Small intestine (tissue), 7 donors: ENCODE results near the gene ACLY. TPM values are rescaled to one million over a fixed set of nuclear protein-coding genes. Genes with fewer than 3 reads are reported as not detected.
"Not testable (repeated sequence)": the region's sequence is repeated elsewhere in the genome, so short reads cannot be mapped to it uniquely, and the experiment has no call there.

Source experiments
- DNase-seq, 2 donors: peaks; one replicate each; pipeline versions ENCODE4 v3.0.0 to v3.0.0-alpha.2; 2013
- FAIRE-seq: peaks from 2 replicates; lab custom pipeline; 2012; peaks lifted over from hg19 to GRCh38; lab: Jason Lieb, UNC
- H3K27ac ChIP-seq, 3 donors: one replicate each; pipeline ENCODE4 v1.5.1; 2013; ENCODE audit warnings: low read length in 2 of 3, mild to moderate bottlenecking in 2 of 3, control low read depth in 1 of 3, inconsistent platforms in 1 of 3, low read depth in 1 of 3, moderate library complexity in 1 of 3
- H3K27me3 ChIP-seq, 3 donors: one replicate each; pipeline ENCODE4 v1.6.1; 2013; ENCODE audit warnings: low read length in 3 of 3, inconsistent platforms in 1 of 3; ENCODE audit not compliant: control insufficient read depth in 3 of 3, insufficient read depth in 3 of 3
- H3K36me3 ChIP-seq, 3 donors: one replicate each; pipeline ENCODE4 v1.6.1; 2013; ENCODE audit warnings: low read length in 3 of 3, inconsistent platforms in 1 of 3, low read depth in 1 of 3, mild to moderate bottlenecking in 1 of 3, moderate library complexity in 1 of 3; ENCODE audit not compliant: control insufficient read depth in 3 of 3, insufficient read depth in 2 of 3
- H3K4me1 ChIP-seq, 3 donors: one replicate each; pipeline ENCODE4 v1.6.1; 2013; ENCODE audit warnings: low read length in 2 of 3, inconsistent platforms in 1 of 3, low read depth in 1 of 3, mild to moderate bottlenecking in 1 of 3, moderate library complexity in 1 of 3; ENCODE audit not compliant: control insufficient read depth in 3 of 3, insufficient read depth in 2 of 3
- H3K4me3 ChIP-seq, 3 donors: one replicate each; pipeline ENCODE4 v1.5.1; 2013; ENCODE audit warnings: low read length in 3 of 3, control low read depth in 1 of 3, inconsistent platforms in 1 of 3, low read depth in 1 of 3, mild to moderate bottlenecking in 1 of 3, moderate library complexity in 1 of 3
- H3K9me3 ChIP-seq, 2 donors: one replicate each; pipeline ENCODE4 v1.6.1; 2013; ENCODE audit warnings: low read depth in 1 of 2, low read length in 1 of 2; ENCODE audit not compliant: control insufficient read depth in 2 of 2, insufficient read depth in 1 of 2
- WGBS, 3 donors: extraction: QIAGEN DNeasy Blood & Tissue Kit; methylation state at CpG; one replicate each; pipeline ENCODE4 v1.1.7; 2013; 5-methylcytosine and 5-hydroxymethylcytosine counted together
- polyA plus RNA-seq, 4 donors: library from polyadenylated mRNA; stranded (reverse) in 3 of 4; unstranded in 1 of 4; fragments of 200-250 nt in 3 of 4; fragments of 120-200 nt in 1 of 4; gene quantifications; one replicate each; pipeline versions ENCODE4 v1.2.1 to v1.2.3, GENCODE V29; 2013
- donor health status: healthy with polysubstance abuse.
- donor health status: control.
- donor health status: control.
- donor health status: Bipolar disorder and iron deficiency.
- donor health status: healthy.

The ACLY gene
- polyA plus RNA-seq, 4 donors: 44.0 to 84.9 (median 54.4) TPM

- Histone ChIP-seq H3K4me1 (peaks cover 0 to 15% (median 0%) of the 10 kb centered on the region in 3 donors), H3K4me3 (no peak overlapping the region), H3K27ac (no peak overlapping the region), H3K27me3 (no peaks in the 10 kb centered on the region), H3K9me3 (no peaks in the 10 kb centered on the region), H3K36me3 (peaks cover 32 to 90% (median 37%) of the 10 kb centered on the region in 3 donors)
- FAIRE-seq (no peak), DNase-seq (no peak)
- WGBS, 3 donors: 86 to 88% (median 88%) methylated on average over 6 of the region's 6 CpGs
Measured at GRCh38 chr17:41888332-41888965, 30.3 kb downstream of the ACLY start.

GRCh38 chr17:41885733-41886132, 33.0 kb downstream of the ACLY start:
- Histone ChIP-seq H3K4me1 (no peaks in the 10 kb centered on the region), H3K9me3 (no peaks in the 10 kb centered on the region), H3K4me3 (no peak overlapping the region), H3K27me3 (no peaks in the 10 kb centered on the region), H3K27ac (no peak overlapping the region), H3K36me3 (peaks cover 23 to 85% (median 38%) of the 10 kb centered on the region in 3 donors)
- FAIRE-seq (no peak), DNase-seq (no peak)
- 82 to 92% (median 91%) methylated on average over 6 of the region's 6 CpGs for WGBS, 3 donors

GRCh38 chr17:41882756-41883155, 36.0 kb downstream of the ACLY start:
- DNase-seq: no peak
- no peak for FAIRE-seq

GRCh38 chr17:41880130-41880529, 38.6 kb downstream of the ACLY start:
- Histone ChIP-seq H3K27ac (no peak overlapping the region), H3K9me3 (no peaks in the 10 kb centered on the region), H3K4me1 (no peaks in the 10 kb centered on the region), H3K27me3 (no peaks in the 10 kb centered on the region), H3K4me3 (no peak overlapping the region), H3K36me3 (peaks cover 16 to 75% (median 29%) of the 10 kb centered on the region in 3 donors)
- 89 to 91% (median 91%) methylated on average over 4 of the region's 4 CpGs for WGBS, 3 donors
- no peak for DNase-seq
- no peak for FAIRE-seq

More at GRCh38 chr17:41882756-41883155, 36.0 kb downstream of the ACLY start:
- no peaks in the 10 kb centered on the region for H3K4me1 ChIP-seq
- no peaks in the 10 kb centered on the region for H3K27me3 ChIP-seq
- H3K27ac ChIP-seq: no peak overlapping the region
- H3K36me3 ChIP-seq: peaks cover 27 to 91% (median 38%) of the 10 kb centered on the region in 3 donors
- no peaks in the 10 kb centered on the region for H3K9me3 ChIP-seq
- H3K4me3 ChIP-seq: no peak overlapping the region
- WGBS, 3 donors: 81 to 88% (median 85%) methylated on average over 6 of the region's 6 CpGs

GRCh38 chr17:41874293-41874670, 44.5 kb downstream of the ACLY start:
- 96 to 99% (median 97%) methylated on average over 5 to 9 of the region's 9 CpGs for WGBS, 3 donors
- not testable (repeated sequence) for H3K27ac ChIP-seq, DNase-seq, H3K4me1 ChIP-seq, H3K9me3 ChIP-seq, H3K27me3 ChIP-seq, FAIRE-seq, H3K4me3 ChIP-seq
- H3K36me3 ChIP-seq: peaks cover 15 to 76% (median 19%) of the 10 kb centered on the region in 3 donors

- no peak for FAIRE-seq
- no peaks in the 10 kb centered on the region for H3K9me3 ChIP-seq
- WGBS, 3 donors: 96 to 98% (median 97%) methylated on average over 10 of the region's 10 CpGs
- H3K4me3 ChIP-seq: no peak overlapping the region
- H3K4me1 ChIP-seq: no peaks in the 10 kb centered on the region
- no peak for DNase-seq
- peaks cover 12 to 71% (median 19%) of the 10 kb centered on the region in 3 donors for H3K36me3 ChIP-seq
- no peak overlapping the region for H3K27ac ChIP-seq
- no peaks in the 10 kb centered on the region for H3K27me3 ChIP-seq
Measured at GRCh38 chr17:41873559-41874292, 45.0 kb downstream of the ACLY start.

- no peak overlapping the region for H3K4me3 ChIP-seq
- no peak overlapping the region for H3K27ac ChIP-seq
- peaks cover 11 to 57% (median 13%) of the 10 kb centered on the region in 3 donors for H3K36me3 ChIP-seq
- no peaks in the 10 kb centered on the region for H3K9me3 ChIP-seq
- FAIRE-seq (no peak), DNase-seq (no peak)
- H3K4me1 ChIP-seq: no peaks in the 10 kb centered on the region
- no peaks in the 10 kb centered on the region for H3K27me3 ChIP-seq
- 96 to 98% (median 98%) methylated on average over 10 of the region's 10 CpGs for WGBS, 3 donors
Measured at GRCh38 chr17:41871789-41872188, 47.0 kb downstream of the ACLY start.

GRCh38 chr17:41870627-41871026, 48.1 kb downstream of the ACLY start:
- no peak for DNase-seq
- no peak for FAIRE-seq

More at GRCh38 chr17:41870627-41871026, 48.1 kb downstream of the ACLY start:
- Histone ChIP-seq H3K4me1 (no peaks in the 10 kb centered on the region), H3K4me3 (no peak overlapping the region), H3K36me3 (peaks cover 11 to 61% (median 13%) of the 10 kb centered on the region in 3 donors), H3K9me3 (no peaks in the 10 kb centered on the region), H3K27ac (no peak overlapping the region), H3K27me3 (no peaks in the 10 kb centered on the region)
- 86 to 90% (median 88%) methylated on average over 7 of the region's 7 CpGs for WGBS, 3 donors
